Karpas-422 (cell line): ENCODE data around the gene FBXW5. TPM values are rescaled to one million over a fixed set of nuclear protein-coding genes. Genes with fewer than 3 reads are reported as not detected.

ENCODE experiments used
- DNase-seq: peaks from one replicate; pipeline ENCODE4 v3.0.0-alpha.2; 2015
- H2AFZ ChIP-seq: fragments of 200-600 bp; sonication (generic); 2 replicates; pipeline ENCODE4 v1.6.1; 2014; ENCODE audit warnings: antibody characterized with exemption, low read length, mixed read lengths
- H3K27ac ChIP-seq: fragments of 200-600 bp; sonication (generic); 2 replicates; pipeline ENCODE4 v1.5.1; 2014; ENCODE audit warnings: mild to moderate bottlenecking, low read length, moderate library complexity
- H3K27me3 ChIP-seq: fragments of 200-600 bp; sonication (generic); 2 replicates; pipeline ENCODE4 v1.6.1; 2014; ENCODE audit warnings: low read length, mixed read lengths
- H3K36me3 ChIP-seq: fragments of 200-600 bp; sonication (generic); 2 replicates; pipeline ENCODE4 v1.6.1; 2014; ENCODE audit warnings: low read length, mixed read lengths; ENCODE audit not compliant: insufficient read depth
- H3K4me1 ChIP-seq: fragments of 200-600 bp; sonication (generic); 2 replicates; pipeline ENCODE4 v1.6.1; 2014; ENCODE audit warnings: mild to moderate bottlenecking, low read length, mixed read lengths
- H3K4me2 ChIP-seq: fragments of 200-600 bp; sonication (generic); 2 replicates; pipeline ENCODE4 v1.6.1; 2014; ENCODE audit warnings: low read length, low read depth, mild to moderate bottlenecking; ENCODE audit not compliant: poor library complexity, severe bottlenecking
- H3K4me3 ChIP-seq: fragments of 200-600 bp; sonication (generic); 2 replicates; pipeline ENCODE4 v1.5.1; 2014; ENCODE audit warnings: mild to moderate bottlenecking, antibody characterized with exemption, low read length, mixed read lengths
- H3K79me2 ChIP-seq: fragments of 200-600 bp; sonication (generic); 2 replicates; pipeline ENCODE4 v1.6.1; 2014; ENCODE audit warnings: mild to moderate bottlenecking, low read length, mixed read lengths
- H3K9ac ChIP-seq: fragments of 200-600 bp; sonication (generic); 2 replicates; pipeline ENCODE4 v1.6.0; 2014; ENCODE audit warnings: low read length
- H3K9me2 ChIP-seq: fragments of 200-600 bp; sonication (generic), shearing (Covaris generic); replicated peaks from 2 replicates; pipeline ENCODE4 v1.6.0; 2014; ENCODE audit warnings: mild to moderate bottlenecking, low read length, moderate library complexity; ENCODE audit not compliant: insufficient read depth
- H3K9me3 ChIP-seq: fragments of 300-700, 200-600 bp; sonication (generic); 2 replicates; pipeline ENCODE4 v1.6.1; 2014; ENCODE audit warnings: low read length, mixed read lengths
- H4K20me1 ChIP-seq: fragments of 200-600 bp; sonication (generic); 2 replicates; pipeline ENCODE4 v1.6.1; 2014; ENCODE audit warnings: mild to moderate bottlenecking, antibody characterized with exemption, low read length, low read depth; ENCODE audit not compliant: insufficient read depth
- total RNA-seq: library from RNA; depleted of rRNA; stranded (reverse); fragments of >200 nt; shearing (Covaris generic); gene quantifications from 2 replicates; pipeline ENCODE4 v1.2.3, GENCODE V29; 2014; ENCODE audit warnings: low replicate concordance

The FBXW5 gene
- total RNA-seq, 1 experiment from 2014 or later = 37.3 TPM

GRCh38 chr9:136941231-136942111 is 3.1 kb downstream of the FBXW5 start:
- peaks cover 12% of the 10 kb centered on the region for H3K79me2 ChIP-seq
- peaks cover 5% of the 10 kb centered on the region; the same call in 1 of the 2 replicates for H4K20me1 ChIP-seq
- DNase-seq = no peak

GRCh38 chr9:136940526-136941230 is 3.9 kb downstream of the FBXW5 start:
- no peak overlapping the region for H3K9ac ChIP-seq
- no peaks in the 10 kb centered on the region for H3K27me3 ChIP-seq
- peaks cover 12% of the 10 kb centered on the region for H3K4me1 ChIP-seq
- 0 out of 2 replicates have a peak, but pooled peaks cover 3% of the 10 kb centered on the region for H3K36me3 ChIP-seq
- H3K4me3 ChIP-seq = no peak overlapping the region
- H3K9me3 ChIP-seq = no peaks in the 10 kb centered on the region
- H3K4me2 ChIP-seq = no peak overlapping the region
- no peak for DNase-seq
- no peak overlapping the region for H2AFZ ChIP-seq
- H3K27ac ChIP-seq = no peak overlapping the region
- peaks cover 12% of the 10 kb centered on the region for H3K79me2 ChIP-seq
- peaks cover 5% of the 10 kb centered on the region; the same call in 1 of the 2 replicates for H4K20me1 ChIP-seq
- H3K9me2 ChIP-seq = no peaks in the 10 kb centered on the region

More at GRCh38 chr9:136941231-136942111, 3.1 kb downstream of the FBXW5 start:
- H3K4me2 ChIP-seq = no peak overlapping the region
- H3K9ac ChIP-seq = no peak overlapping the region
- H3K27ac ChIP-seq = no peak overlapping the region
- no peaks in the 10 kb centered on the region for H3K27me3 ChIP-seq
- 0 out of 2 replicates have a peak, but pooled peaks cover 3% of the 10 kb centered on the region for H3K36me3 ChIP-seq
- H3K4me1 ChIP-seq = peaks cover 12% of the 10 kb centered on the region
- H3K4me3 ChIP-seq = no peak overlapping the region
- no peaks in the 10 kb centered on the region for H3K9me3 ChIP-seq
- no peaks in the 10 kb centered on the region for H3K9me2 ChIP-seq
- no peak overlapping the region for H2AFZ ChIP-seq

DNA sequence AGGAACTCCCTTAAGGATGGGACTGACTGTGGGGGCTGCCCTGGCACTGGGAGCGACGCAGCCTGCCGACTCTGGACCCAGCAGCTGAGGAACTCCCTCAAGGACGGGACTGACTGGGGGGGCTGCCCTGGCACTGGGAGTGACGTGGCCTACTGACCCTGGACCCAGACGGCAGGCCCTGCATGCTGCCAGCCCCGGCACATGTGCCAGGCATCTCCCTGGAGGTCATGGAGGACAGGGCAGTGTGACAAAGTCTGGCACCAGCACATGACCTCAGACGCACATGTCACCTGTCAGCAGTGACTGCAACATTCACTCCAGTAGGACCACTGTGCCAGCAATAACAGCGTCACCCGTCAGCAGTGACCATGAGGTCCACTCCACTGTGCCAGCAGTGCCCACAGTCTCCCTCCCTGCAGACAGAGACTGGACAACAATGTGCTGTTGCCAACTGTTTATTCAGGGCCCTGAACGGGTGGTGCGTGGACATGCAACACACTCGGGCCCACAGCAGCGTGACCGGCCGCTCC is 4.5 kb downstream of the FBXW5 start:
- Histone ChIP-seq H3K4me3 (no peak overlapping the region), H4K20me1 (peaks cover 5% of the 10 kb centered on the region; the same call in 1 of the 2 replicates), H2AFZ (no peak overlapping the region), H3K4me2 (no peak overlapping the region), H3K4me1 (peaks cover 12% of the 10 kb centered on the region), H3K36me3 (0 out of 2 replicates have a peak, but pooled peaks cover 3% of the 10 kb centered on the region), H3K9ac (no peak overlapping the region), H3K27ac (no peak overlapping the region), H3K9me3 (no peaks in the 10 kb centered on the region), H3K27me3 (no peaks in the 10 kb centered on the region), H3K79me2 (peaks cover 12% of the 10 kb centered on the region), H3K9me2 (no peaks in the 10 kb centered on the region)
- no peak for DNase-seq

- Histone ChIP-seq H3K27ac (no peak overlapping the region), H3K4me1 (peaks cover 9% of the 10 kb centered on the region), H3K79me2 (peaks cover 12% of the 10 kb centered on the region), H3K4me3 (no peak overlapping the region), H4K20me1 (peaks cover 5% of the 10 kb centered on the region; the same call in 1 of the 2 replicates), H3K36me3 (0 out of 2 replicates have a peak, but pooled peaks cover 3% of the 10 kb centered on the region), H2AFZ (no peak overlapping the region), H3K9me2 (no peaks in the 10 kb centered on the region), H3K9me3 (no peaks in the 10 kb centered on the region), H3K27me3 (no peaks in the 10 kb centered on the region), H3K4me2 (no peak overlapping the region), H3K9ac (no peak overlapping the region)
- no peak for DNase-seq
Measured at GRCh38 chr9:136939431-136939995, 5.0 kb downstream of the FBXW5 start.

GRCh38 chr9:136937186-136938001 is 7.1 kb downstream of the FBXW5 start:
- Histone ChIP-seq H3K27me3 (no peaks in the 10 kb centered on the region), H3K4me2 (no peak overlapping the region), H3K79me2 (no peaks in the 10 kb centered on the region), H3K9ac (no peak overlapping the region), H3K9me2 (no peaks in the 10 kb centered on the region), H3K36me3 (peaks cover 8% of the 10 kb centered on the region; the same call in 1 of the 2 replicates), H3K4me1 (no peaks in the 10 kb centered on the region), H3K27ac (no peak overlapping the region), H3K4me3 (no peak overlapping the region), H2AFZ (no peak overlapping the region), H4K20me1 (no peaks in the 10 kb centered on the region; the same call in 1 of the 2 replicates), H3K9me3 (no peaks in the 10 kb centered on the region)
- DNase-seq = no peak

DNA sequence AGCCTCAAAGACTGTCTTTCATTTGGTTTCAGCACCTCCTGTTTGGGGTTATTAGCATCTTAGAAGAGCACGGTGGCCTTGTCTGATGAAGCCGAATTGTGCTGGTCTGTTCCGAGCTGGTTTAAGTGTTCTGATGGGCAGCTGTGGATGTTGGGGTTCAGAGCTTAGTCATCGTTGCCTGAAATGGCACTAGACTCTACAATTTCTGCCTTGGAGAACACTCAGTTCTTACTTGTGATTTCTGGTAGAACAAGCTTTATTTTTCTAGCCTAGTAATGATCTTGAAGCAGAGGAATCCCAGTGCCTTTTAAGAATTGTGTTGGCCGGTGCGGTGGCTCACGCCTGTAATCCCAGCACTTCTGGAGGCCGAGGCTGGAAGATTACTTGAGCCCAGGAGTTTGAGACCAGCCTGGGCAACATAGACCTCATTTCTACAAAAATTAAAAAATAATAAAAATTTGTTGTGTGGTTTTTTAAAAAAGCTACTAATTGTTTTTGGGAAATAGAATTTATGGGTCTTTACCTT is 7.8 kb downstream of the FBXW5 start:
- H3K4me3 ChIP-seq = no peak overlapping the region
- H3K79me2 ChIP-seq = no peaks in the 10 kb centered on the region
- no peak overlapping the region for H2AFZ ChIP-seq
- H3K4me1 ChIP-seq = no peaks in the 10 kb centered on the region
- H3K4me2 ChIP-seq = no peak overlapping the region
- peaks cover 11% of the 10 kb centered on the region for H3K36me3 ChIP-seq
- H3K27me3 ChIP-seq = no peaks in the 10 kb centered on the region
- H3K9ac ChIP-seq = no peak overlapping the region
- no peak for DNase-seq
- H3K27ac ChIP-seq = no peak overlapping the region
- no peaks in the 10 kb centered on the region for H3K9me2 ChIP-seq
- H3K9me3 ChIP-seq = no peaks in the 10 kb centered on the region
- H4K20me1 ChIP-seq = no peaks in the 10 kb centered on the region

- Histone ChIP-seq H3K4me1 (no peaks in the 10 kb centered on the region), H3K27ac (no peak overlapping the region), H3K36me3 (peaks cover 16% of the 10 kb centered on the region), H3K27me3 (no peaks in the 10 kb centered on the region), H3K9me3 (no peaks in the 10 kb centered on the region), H4K20me1 (no peaks in the 10 kb centered on the region), H3K9ac (no peak overlapping the region), H3K4me2 (no peak overlapping the region), H2AFZ (no peak overlapping the region), H3K4me3 (no peak overlapping the region), H3K9me2 (no peaks in the 10 kb centered on the region), H3K79me2 (no peaks in the 10 kb centered on the region)
- DNase-seq = no peak
Measured at GRCh38 chr9:136935651-136936050, 8.9 kb downstream of the FBXW5 start.
